Brain pericyte (primary cell): ENCODE measurements around the gene MUC3A.

Source experiments
- DNase-seq: peaks from one replicate; pipeline ENCODE4 v3.0.0-alpha.2; 2012; ENCODE audit warnings: low read depth, low spot score

Gene MUC3A

GRCh38 chr7:100944138-100944537 is 5.2 kb upstream of the MUC3A start:
- no peak for DNase-seq

DNA sequence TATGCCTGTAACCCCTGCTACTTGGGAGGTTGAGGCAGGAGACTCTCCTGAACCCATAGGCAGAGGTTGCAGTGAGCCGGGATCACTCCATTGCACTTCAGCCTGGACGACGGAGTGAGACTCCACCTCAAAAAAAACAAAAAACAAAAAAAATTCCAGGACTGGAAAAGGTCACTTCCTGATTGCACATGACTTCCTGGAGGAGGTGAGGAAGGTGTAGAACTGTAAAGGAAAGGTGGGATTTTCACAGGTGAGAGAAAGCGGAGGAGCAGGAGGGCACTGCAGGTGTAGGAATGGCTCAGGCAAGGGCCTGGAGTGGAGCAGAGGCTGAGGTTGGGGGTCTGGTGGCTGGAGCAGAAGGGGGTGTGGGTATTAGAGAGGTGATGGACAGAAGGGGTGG is 3.2 kb upstream of the MUC3A start:
- DNase-seq: no peak

DNA sequence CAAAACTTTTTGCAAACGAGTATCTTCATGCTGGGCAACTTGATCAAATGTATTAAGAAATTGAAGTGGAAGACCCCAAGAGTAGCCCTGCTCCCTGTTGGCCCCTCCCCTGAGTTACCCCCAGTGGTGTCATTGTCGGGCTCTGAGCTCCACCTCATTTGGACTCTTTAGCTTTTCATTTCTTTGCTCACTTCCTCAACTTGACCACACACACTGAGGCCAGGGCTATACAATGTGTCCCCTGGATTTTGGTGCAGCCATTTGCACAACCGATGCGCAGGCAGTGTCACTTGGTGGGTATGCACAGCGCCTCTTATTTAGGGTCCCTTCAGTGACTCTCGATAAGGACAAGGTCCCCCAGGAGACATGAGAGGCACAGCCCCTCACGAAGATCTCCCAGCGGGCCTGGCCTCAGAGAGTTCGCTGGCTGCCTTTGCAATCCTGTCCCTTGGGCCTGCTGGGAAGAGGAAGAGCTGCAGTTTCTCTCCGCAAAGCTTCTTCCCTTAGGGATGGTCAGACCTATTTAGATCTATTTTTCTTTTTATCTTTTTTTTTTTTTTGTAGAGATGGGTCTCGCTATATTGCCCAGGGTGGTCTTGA is 2.5 kb upstream of the MUC3A start:
- DNase-seq: no peak

DNA sequence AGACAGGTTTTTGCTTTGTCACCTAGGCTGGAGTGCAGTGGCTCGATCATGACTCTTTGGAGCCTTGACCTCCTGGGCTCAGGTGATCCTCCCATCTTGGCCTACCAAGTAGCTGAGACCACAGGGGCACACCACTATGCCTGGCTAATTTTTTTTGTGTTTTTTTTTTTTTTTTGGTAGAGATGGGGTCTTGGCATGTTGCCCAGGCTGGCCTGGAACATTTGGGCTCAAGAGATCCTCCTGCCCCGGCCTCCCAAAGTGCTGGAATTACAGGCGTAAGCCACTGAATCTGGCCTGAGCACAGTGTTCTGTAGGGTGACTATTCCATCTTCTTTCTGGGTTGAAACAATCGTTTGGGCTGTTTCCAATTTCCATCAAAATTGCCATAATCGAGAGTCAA is 1.5 kb upstream of the MUC3A start:
- DNase-seq: no peak

GRCh38 chr7:100949933-100950443 is 654 bp downstream of the MUC3A start:
- no peak for DNase-seq

DNA sequence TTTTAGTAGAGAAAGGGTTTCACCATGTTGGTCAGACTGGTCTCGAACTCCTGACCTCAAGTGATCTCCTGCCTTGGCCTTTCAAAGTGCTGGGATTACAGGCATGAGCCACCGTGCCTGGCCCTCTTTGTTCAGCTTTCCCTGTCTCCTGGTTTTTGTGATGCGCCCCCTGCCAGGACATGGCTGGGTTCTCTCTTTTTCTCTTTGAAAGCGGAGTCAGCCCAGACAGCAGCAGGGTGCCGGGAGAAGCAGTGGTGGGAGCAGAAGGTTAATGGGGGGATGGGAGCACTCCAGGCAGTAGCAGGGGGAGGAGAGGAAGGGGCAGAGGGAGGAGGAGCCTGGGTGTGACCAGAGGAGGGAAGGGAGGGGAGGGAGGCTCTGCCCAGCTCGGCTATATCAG is 1.8 kb downstream of the MUC3A start:
- DNase-seq: no peak

GRCh38 chr7:100951888-100952560 is 2.7 kb downstream of the MUC3A start:
- no peak for DNase-seq

- DNase-seq: no peak
Observed at GRCh38 chr7:100952641-100953040, 3.3 kb downstream of the MUC3A start.

GRCh38 chr7:100957832-100958421 is 8.6 kb downstream of the MUC3A start:
- no peak for DNase-seq

GRCh38 chr7:100959894-100960293 is 10.6 kb downstream of the MUC3A start:
- DNase-seq: no peak

- DNase-seq: no peak
Observed at GRCh38 chr7:100962537-100962936, 13.2 kb downstream of the MUC3A start.

DNA sequence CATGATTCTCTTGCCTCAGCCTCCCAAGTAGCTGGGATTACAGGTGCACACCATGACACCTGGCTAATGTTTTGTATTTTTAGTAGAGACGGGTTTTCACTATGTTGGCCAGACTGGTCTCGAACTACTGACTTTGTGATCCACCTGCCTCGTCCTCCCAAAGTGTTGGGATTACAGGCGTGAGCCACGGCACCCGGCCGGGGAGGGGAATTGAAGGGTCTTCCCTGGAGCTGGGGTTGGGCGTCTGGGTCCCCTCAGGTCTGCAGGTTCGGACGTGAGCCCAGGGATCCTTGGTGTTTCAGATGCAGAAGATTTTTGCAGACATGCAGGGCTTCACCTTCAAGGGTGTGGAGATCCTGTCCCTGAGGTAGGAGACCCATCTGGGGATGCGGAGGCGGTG is 14.1 kb downstream of the MUC3A start:
- DNase-seq: no peak

DNA sequence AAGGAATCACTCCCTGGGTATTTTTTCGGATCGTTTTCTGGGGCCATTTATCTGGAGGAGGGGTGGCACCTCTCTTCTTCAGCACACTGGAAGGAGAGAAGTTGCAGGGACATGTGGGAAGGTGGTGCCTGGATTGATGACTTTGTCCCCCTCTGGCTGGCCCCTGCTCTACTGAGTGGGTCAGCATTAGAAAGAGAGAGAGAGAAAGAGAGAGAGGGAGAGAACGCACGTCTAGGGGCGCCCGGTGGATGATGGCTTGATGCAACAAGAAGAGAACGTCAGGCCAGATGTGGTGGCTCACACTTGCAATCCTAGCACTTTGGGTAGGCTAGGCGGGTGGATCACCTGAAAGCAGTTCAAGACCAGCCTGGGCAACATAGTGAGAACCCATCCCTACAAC is 14.5 kb downstream of the MUC3A start:
- DNase-seq: no peak

GRCh38 chr7:100964630-100965029 is 15.3 kb downstream of the MUC3A start:
- DNase-seq: no peak

DNA sequence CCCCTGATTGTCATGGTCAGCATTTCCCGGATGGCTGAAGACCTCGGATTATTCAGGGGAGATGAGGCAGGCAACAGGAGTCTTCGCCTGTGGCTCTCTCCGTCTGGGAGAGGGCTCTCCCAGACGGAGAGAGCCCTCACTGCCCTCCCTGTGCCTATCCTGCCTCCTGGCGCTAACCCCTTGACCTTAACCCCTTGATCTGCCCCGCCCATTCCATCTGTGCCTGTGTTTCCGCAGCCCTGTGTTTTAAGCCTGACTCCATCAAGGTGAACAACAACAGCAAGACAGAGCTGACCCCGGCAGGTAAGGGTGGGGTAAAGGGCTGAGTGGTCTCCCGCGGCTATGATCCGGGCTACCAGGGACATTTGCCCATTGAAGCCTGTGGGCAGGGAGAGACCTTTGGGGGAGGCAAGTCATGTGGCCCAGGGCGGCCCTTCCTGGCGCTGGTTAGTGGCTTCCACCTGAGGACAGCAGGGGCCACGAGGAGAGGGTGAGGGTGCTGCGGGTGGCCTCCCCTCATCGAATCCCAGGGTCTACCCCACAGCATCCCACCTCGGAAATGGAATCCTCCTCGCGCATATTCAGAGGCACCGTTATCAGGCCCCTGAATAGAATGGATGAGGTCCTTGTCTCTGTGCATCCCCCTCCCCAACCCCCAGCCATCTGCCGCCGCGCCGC is 15.8 kb downstream of the MUC3A start:
- DNase-seq: no peak

DNA sequence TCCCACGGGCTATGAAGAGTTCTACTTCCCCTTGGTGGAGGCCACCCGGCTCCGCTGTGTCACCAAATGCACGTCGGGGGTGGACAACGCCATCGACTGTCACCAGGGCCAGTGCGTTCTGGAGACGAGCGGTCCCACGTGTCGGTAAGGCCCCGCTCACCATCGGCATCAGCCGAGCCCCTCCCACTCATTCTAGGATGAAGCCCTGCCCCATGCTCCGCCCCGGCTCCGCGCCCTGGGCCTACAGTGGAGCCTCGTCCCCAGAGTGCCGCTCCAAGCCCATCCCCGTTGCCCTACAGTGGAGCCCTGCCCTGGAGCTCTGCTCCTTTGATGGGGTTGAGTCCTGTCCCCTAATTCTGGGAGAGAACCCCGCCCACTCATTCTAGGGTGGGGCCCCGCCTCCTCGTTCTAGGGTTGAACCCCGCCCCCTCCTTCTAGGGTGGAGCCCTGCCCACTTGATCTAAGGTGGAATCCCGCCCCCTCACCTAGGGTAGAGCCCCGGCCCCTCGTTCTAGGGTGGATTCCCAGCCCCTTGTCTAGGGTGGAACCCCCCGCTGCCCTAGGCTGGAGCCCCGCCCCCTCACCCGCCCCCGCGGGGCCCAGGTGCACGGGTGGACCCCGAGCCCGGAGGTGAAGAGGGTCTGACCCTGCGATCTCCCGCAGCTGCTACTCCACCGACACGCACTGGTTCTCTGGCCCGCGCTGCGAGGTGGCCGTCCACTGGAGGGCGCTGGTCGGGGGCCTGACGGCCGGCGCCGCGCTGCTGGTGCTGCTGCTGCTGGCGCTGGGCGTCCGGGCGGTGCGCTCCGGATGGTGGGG is 16.6 kb downstream of the MUC3A start:
- DNase-seq: no peak

GRCh38 chr7:100966542-100967291 is 17.4 kb downstream of the MUC3A start:
- no peak for DNase-seq

GRCh38 chr7:100967292-100967863 is 18.0 kb downstream of the MUC3A start:
- DNase-seq: no peak

DNA sequence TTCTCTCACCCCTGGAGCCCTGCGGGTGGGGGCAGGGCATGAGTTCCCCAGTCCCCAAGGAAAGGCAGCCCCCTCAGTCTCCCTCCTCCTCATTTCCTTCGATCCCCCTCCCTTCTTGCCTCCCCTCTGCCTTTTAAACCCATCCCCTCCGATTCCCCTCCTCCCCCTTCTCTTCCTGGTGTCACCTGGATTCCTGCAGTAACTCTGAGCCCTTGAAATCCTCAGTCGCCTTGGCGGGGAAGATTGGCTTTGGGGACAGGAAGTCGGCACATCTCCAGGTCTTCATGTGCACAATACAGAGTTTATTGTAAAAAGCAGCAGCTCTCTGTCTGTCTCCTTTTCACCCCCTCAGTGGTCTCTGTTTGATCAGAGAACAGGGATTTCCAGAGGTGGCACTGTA is 18.7 kb downstream of the MUC3A start:
- DNase-seq: no peak

- DNase-seq: no peak
Observed at GRCh38 chr7:100968650-100969049, 19.3 kb downstream of the MUC3A start.
